ENCODE data around the gene MTO1.
"Not testable (repeated sequence)": the region's sequence is repeated elsewhere in the genome, so short reads cannot be mapped to it uniquely, and the experiment has no call there.

The MTO1 gene

GRCh38 chr6:73532293-73532692 lies 70.8 kb downstream of the MTO1 start:
- no peak overlapping the region for H3K4me3 ChIP-seq (ENCODE audit: low read depth, low read length)
- no peaks in the 10 kb centered on the region for H3K36me3 ChIP-seq
- TF ChIP-seq CTCF (IDR thresholded peaks at IDR 0.05; ENCODE audit: low read depth, low read length): no peak
- H3K9me3 ChIP-seq (ENCODE audit: severe bottlenecking): no peaks in the 10 kb centered on the region
- DNase-seq: no peak
- no peak overlapping the region for H3K27ac ChIP-seq
- no peaks in the 10 kb centered on the region for H3K27me3 ChIP-seq (ENCODE audit: insufficient read depth, low read depth, severe bottlenecking)

- TF ChIP-seq CTCF (IDR thresholded peaks at IDR 0.05; ENCODE audit: low read depth, low read length): no peak
- H3K9me3 ChIP-seq (ENCODE audit: severe bottlenecking): no peaks in the 10 kb centered on the region
- no peaks in the 10 kb centered on the region for H3K27me3 ChIP-seq (ENCODE audit: insufficient read depth, low read depth, severe bottlenecking)
- H3K27ac ChIP-seq: no peak overlapping the region
- DNase-seq: no peak
- no peak overlapping the region for H3K4me3 ChIP-seq (ENCODE audit: low read depth, low read length)
- no peaks in the 10 kb centered on the region for H3K36me3 ChIP-seq
These were observed 73.1 kb downstream of the MTO1 start for GRCh38 chr6:73534628-73535027.

- no peak for DNase-seq
- H3K27me3 ChIP-seq (ENCODE audit: insufficient read depth, low read depth, severe bottlenecking): no peaks in the 10 kb centered on the region
- no peak overlapping the region for H3K4me3 ChIP-seq (ENCODE audit: low read depth, low read length)
- no peaks in the 10 kb centered on the region for H3K36me3 ChIP-seq
- H3K9me3 ChIP-seq (ENCODE audit: severe bottlenecking): no peaks in the 10 kb centered on the region
- H3K27ac ChIP-seq: no peak overlapping the region
- TF ChIP-seq CTCF (IDR thresholded peaks at IDR 0.05; ENCODE audit: low read depth, low read length): no peak
These were observed 76.1 kb downstream of the MTO1 start for GRCh38 chr6:73537677-73538076.

GRCh38 chr6:73538116-73538779 lies 76.7 kb downstream of the MTO1 start:
- no peaks in the 10 kb centered on the region for H3K36me3 ChIP-seq
- H3K27ac ChIP-seq: no peak overlapping the region
- no peaks in the 10 kb centered on the region for H3K9me3 ChIP-seq (ENCODE audit: severe bottlenecking)
- H3K27me3 ChIP-seq (ENCODE audit: insufficient read depth, low read depth, severe bottlenecking): no peaks in the 10 kb centered on the region
- TF ChIP-seq CTCF (IDR thresholded peaks at IDR 0.05; ENCODE audit: low read depth, low read length): no peak
- DNase-seq: no peak
- no peak overlapping the region for H3K4me3 ChIP-seq (ENCODE audit: low read depth, low read length)

GRCh38 chr6:73542481-73542880 lies 80.9 kb downstream of the MTO1 start:
- H3K36me3 ChIP-seq; H3K27me3 ChIP-seq (ENCODE audit: insufficient read depth, low read depth, severe bottlenecking); H3K9me3 ChIP-seq (ENCODE audit: severe bottlenecking); H3K27ac ChIP-seq; DNase-seq; H3K4me3 ChIP-seq (ENCODE audit: low read depth, low read length): not testable (repeated sequence)

GRCh38 chr6:73542891-73543290 lies 81.4 kb downstream of the MTO1 start:
- Histone ChIP-seq H3K9me3 (ENCODE audit: severe bottlenecking) (no peaks in the 10 kb centered on the region), H3K4me3 (ENCODE audit: low read depth, low read length) (no peak overlapping the region), H3K27me3 (ENCODE audit: insufficient read depth, low read depth, severe bottlenecking) (no peaks in the 10 kb centered on the region), H3K27ac (no peak overlapping the region), H3K36me3 (no peaks in the 10 kb centered on the region)
- TF ChIP-seq CTCF (IDR thresholded peaks at IDR 0.05; ENCODE audit: low read depth, low read length): no peak
- DNase-seq: no peak

All from WERI-Rb-1 (cell line).